MCF 10A (cell line): ENCODE data around the gene MBD2. TPM values are rescaled to one million over a fixed set of nuclear protein-coding genes. Genes with fewer than 3 reads are reported as not detected.

Experiments
- BruUV-seq: library from RNA; stranded (reverse); fragments of 400-500 nt; replicated peaks from 2 replicates; lab custom pipeline; 2021; lab: Mats Ljungman, UMichigan
- CTCF ChIA-PET: fragments of 300-600 bp; sonication (Branson Sonifier 250); formaldehyde crosslinking; extraction: SDS; loops from one replicate; lab custom pipeline; 2021; ENCODE audit warnings: antibody characterized with exemption, inconsistent platforms; lab: Yijun Ruan, JAX
- POLR2A ChIA-PET: fragments of 300-600, 350-650 bp; sonication (Branson Sonifier 250); formaldehyde crosslinking; extraction: SDS; loops from one replicate; lab custom pipeline; 2020; ENCODE audit warnings: antibody characterized with exemption, inconsistent platforms; lab: Yijun Ruan, JAX
- DNase-seq: peaks from one replicate; pipeline ENCODE4 v3.0.0-alpha.2; 2018; ENCODE audit not compliant: unreplicated experiment
- H3K27ac Mint-ChIP-seq: one replicate; pipeline ENCODE4 v1.8.0; 2022; ENCODE audit warnings: mild to moderate bottlenecking, low read depth, mixed read lengths; ENCODE audit not compliant: unreplicated experiment
- H3K27me3 Mint-ChIP-seq: one replicate; pipeline ENCODE4 v1.8.0; 2022; ENCODE audit warnings: mixed read lengths; ENCODE audit not compliant: insufficient read depth, unreplicated experiment
- H3K36me3 Mint-ChIP-seq: one replicate; pipeline ENCODE4 v1.8.0; 2022; ENCODE audit warnings: mild to moderate bottlenecking, moderate library complexity, mixed read lengths; ENCODE audit not compliant: insufficient read depth, unreplicated experiment
- H3K4me1 Mint-ChIP-seq: one replicate; pipeline ENCODE4 v1.8.0; 2022; ENCODE audit warnings: mixed read lengths; ENCODE audit not compliant: insufficient read depth, unreplicated experiment
- H3K4me3 Mint-ChIP-seq: one replicate; pipeline ENCODE4 v1.8.0; 2022; ENCODE audit warnings: mild to moderate bottlenecking, moderate library complexity, mixed read lengths; ENCODE audit not compliant: unreplicated experiment
- H3K9me3 Mint-ChIP-seq: one replicate; pipeline ENCODE4 v1.8.0; 2022; ENCODE audit warnings: mixed read lengths; ENCODE audit not compliant: unreplicated experiment
- intact Hi-C: fragments of 100-400 bp; cut with micrococcal nuclease; formaldehyde crosslinking; loops from 2 replicates; pipeline ENCODE4 v1.14.1; 2022
- total RNA-seq: library from RNA; stranded (reverse); gene quantifications from 2 replicates; pipeline ENCODE4 v1.2.3, GENCODE V29; 2022
- TF ChIP-seq, protein P1 (sequence below): fragments of 200-600 bp; IDR thresholded peaks from one replicate; pipeline ENCODE4 v1.8.0; 2022; ENCODE audit warnings: antibody characterized with exemption, mild to moderate bottlenecking; ENCODE audit not compliant: unreplicated experiment

The MBD2 gene
- total RNA-seq, 1 experiment from 2014 or later: 179 TPM

GRCh38 chr18:54217624-54218023, 6.8 kb downstream of the MBD2 start:
- intact Hi-C loops: no loop called here
- ChIA-PET CTCF (interaction anchor here (0.6 to 1.3 kb wide), 2 partner anchors 22 to 53 kb away, joined by 3 to 9 read pairs; no protein-coding TSS in a partner anchor), POLR2A (interaction anchor here (0.7 to 0.9 kb wide), 3 partner anchors 10 to 395 kb away, joined by 3 to 4 read pairs (median 3); no protein-coding TSS in a partner anchor)
- TF ChIP-seq, protein P1, sequence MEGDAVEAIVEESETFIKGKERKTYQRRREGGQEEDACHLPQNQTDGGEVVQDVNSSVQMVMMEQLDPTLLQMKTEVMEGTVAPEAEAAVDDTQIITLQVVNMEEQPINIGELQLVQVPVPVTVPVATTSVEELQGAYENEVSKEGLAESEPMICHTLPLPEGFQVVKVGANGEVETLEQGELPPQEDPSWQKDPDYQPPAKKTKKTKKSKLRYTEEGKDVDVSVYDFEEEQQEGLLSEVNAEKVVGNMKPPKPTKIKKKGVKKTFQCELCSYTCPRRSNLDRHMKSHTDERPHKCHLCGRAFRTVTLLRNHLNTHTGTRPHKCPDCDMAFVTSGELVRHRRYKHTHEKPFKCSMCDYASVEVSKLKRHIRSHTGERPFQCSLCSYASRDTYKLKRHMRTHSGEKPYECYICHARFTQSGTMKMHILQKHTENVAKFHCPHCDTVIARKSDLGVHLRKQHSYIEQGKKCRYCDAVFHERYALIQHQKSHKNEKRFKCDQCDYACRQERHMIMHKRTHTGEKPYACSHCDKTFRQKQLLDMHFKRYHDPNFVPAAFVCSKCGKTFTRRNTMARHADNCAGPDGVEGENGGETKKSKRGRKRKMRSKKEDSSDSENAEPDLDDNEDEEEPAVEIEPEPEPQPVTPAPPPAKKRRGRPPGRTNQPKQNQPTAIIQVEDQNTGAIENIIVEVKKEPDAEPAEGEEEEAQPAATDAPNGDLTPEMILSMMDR: no peak
- no peak overlapping the region for H3K4me3 Mint-ChIP-seq
- H3K4me1 Mint-ChIP-seq: peaks cover 27% of the 10 kb centered on the region
- no peak for DNase-seq
- no TSS peak for BruUV-seq
- peaks cover 26% of the 10 kb centered on the region for H3K36me3 Mint-ChIP-seq
- H3K27ac Mint-ChIP-seq: no peak overlapping the region
- no peaks in the 10 kb centered on the region for H3K27me3 Mint-ChIP-seq
- no peaks in the 10 kb centered on the region for H3K9me3 Mint-ChIP-seq

- Mint-ChIP-seq H3K27me3 (no peaks in the 10 kb centered on the region), H3K4me3 (no peak overlapping the region), H3K27ac (no peak overlapping the region), H3K36me3 (peaks cover 23% of the 10 kb centered on the region), H3K9me3 (no peaks in the 10 kb centered on the region), H3K4me1 (peaks cover 38% of the 10 kb centered on the region)
- no peak for DNase-seq
- BruUV-seq: no TSS peak
- TF ChIP-seq, protein P1: no peak
- intact Hi-C loops: no loop called here
- POLR2A ChIA-PET: interaction anchor here (1.7 kb wide), 1 partner anchor 55 kb away, joined by 4 read pairs; no protein-coding TSS in a partner anchor
- CTCF ChIA-PET: interaction anchor here (0.6 to 1.5 kb wide), 3 partner anchors 8 to 1477 kb away, joined by 3 to 6 read pairs (median 4); no protein-coding TSS in a partner anchor
Measured at GRCh38 chr18:54215069-54215468, 9.4 kb downstream of the MBD2 start.

DNA sequence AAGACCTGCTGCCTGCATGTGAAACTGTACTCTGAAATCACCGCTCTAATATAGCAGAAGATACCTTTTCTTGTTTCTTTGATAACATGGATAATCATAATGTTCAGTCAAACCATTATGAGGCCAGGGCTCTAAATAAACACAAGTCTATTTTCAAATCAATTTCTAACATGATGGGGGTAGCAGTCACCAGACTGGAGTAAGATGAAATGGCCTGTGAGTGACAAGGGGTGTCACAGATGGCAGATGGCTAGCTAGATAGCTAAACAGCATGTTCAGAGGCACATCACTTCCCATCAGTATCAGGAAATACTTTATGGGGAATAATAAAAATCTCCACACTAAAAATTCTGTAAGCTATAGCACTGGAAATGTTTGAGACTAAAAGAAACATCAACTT, 14.0 kb downstream of the MBD2 start:
- POLR2A ChIA-PET: no interaction called here
- DNase-seq: no peak
- no peaks in the 10 kb centered on the region for H3K9me3 Mint-ChIP-seq
- H3K4me3 Mint-ChIP-seq: no peak overlapping the region
- peak overlapping the region; percentile 41 for H3K27ac Mint-ChIP-seq
- intact Hi-C loops: no loop called here
- CTCF ChIA-PET: interaction anchor here (1.3 kb wide), 1 partner anchor 12 kb away, joined by 6 read pairs; no protein-coding TSS in a partner anchor
- no peaks in the 10 kb centered on the region for H3K27me3 Mint-ChIP-seq
- TF ChIP-seq, protein P1: no peak
- peaks cover 22% of the 10 kb centered on the region for H3K36me3 Mint-ChIP-seq
- peaks cover 56% of the 10 kb centered on the region for H3K4me1 Mint-ChIP-seq
- no TSS peak for BruUV-seq

DNA sequence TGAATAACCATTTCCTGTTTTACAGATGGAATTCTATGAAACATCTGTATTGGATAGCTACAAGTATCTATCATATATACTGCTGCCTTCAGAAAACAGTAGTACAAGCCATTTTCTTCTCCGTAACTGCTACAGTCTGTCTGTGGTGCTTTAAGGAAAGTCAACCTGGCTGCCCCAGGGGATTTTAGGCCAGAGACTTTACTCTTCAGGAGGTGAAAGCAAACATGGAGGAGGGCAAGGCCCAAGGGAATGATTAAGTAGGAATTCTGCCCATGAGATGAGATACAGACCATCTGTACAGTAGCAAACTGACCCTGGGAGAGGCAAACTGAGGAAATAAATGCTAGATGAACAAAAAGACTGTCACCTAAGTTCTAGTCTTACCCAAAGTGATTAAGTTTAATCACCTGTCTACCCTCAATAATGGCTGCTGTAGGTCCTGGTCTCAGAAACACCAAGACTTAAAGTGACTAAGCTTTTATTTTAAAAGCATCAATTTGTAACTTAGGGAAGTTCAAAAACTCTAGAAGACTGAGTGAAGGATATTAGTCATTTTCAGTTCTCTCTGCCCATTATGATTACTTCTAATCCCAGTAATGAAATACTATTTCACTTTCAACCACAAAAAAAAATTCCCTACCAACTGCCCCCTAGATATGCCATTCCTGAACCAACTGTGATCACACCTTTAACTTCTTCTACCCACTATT, 14.8 kb downstream of the MBD2 start:
- peaks cover 28% of the 10 kb centered on the region for H3K36me3 Mint-ChIP-seq
- no peak for DNase-seq
- peak overlapping the region; percentile 41 for H3K27ac Mint-ChIP-seq
- peaks cover 56% of the 10 kb centered on the region for H3K4me1 Mint-ChIP-seq
- ChIA-PET CTCF (interaction anchor here (1.3 to 1.5 kb wide), 2 partner anchors 13 to 61 kb away, joined by 4 to 6 read pairs; no protein-coding TSS in a partner anchor), POLR2A (interaction anchor here (2.8 kb wide), 1 partner anchor 13 kb away, joined by 9 read pairs; no protein-coding TSS in a partner anchor)
- no peak overlapping the region for H3K4me3 Mint-ChIP-seq
- BruUV-seq: no TSS peak
- intact Hi-C loops: no loop called here
- no peaks in the 10 kb centered on the region for H3K9me3 Mint-ChIP-seq
- no peaks in the 10 kb centered on the region for H3K27me3 Mint-ChIP-seq
- TF ChIP-seq, protein P1: no peak
